BLaER1 treated with 17β-estradiol and CSF1 and Interleukin-3, amounts not matched to agents 10 nM and 100 nM (cell line): Measurements from ENCODE around the gene SCAMP1.

Experiments used
- H3K27ac ChIP-seq, 11 experiments: shearing (Covaris generic); formaldehyde crosslinking; 2 replicates each; pipeline ENCODE4 v1.8.1; 2022
- H3K27me3 ChIP-seq, 11 experiments: shearing (Covaris generic); formaldehyde crosslinking; 2 replicates each; pipeline ENCODE4 v1.8.1; 2022
- H3K36me3 ChIP-seq, 11 experiments: shearing (Covaris generic); formaldehyde crosslinking; 2 replicates each; pipeline ENCODE4 v1.8.1; 2022
- H3K4me1 ChIP-seq, 10 experiments: shearing (Covaris generic); formaldehyde crosslinking; 2 replicates each; pipeline ENCODE4 v1.8.1; 2022
- H3K4me2 ChIP-seq, 11 experiments: shearing (Covaris generic); formaldehyde crosslinking; 2 replicates each; pipeline ENCODE4 v1.8.1; 2022
- H3K4me3 ChIP-seq, 10 experiments: shearing (Covaris generic); formaldehyde crosslinking; 2 replicates each; pipeline ENCODE4 v1.8.1; 2022
- H3K9ac ChIP-seq, 11 experiments: shearing (Covaris generic); formaldehyde crosslinking; 2 replicates each; pipeline ENCODE4 v1.8.1; 2022
- H3K9me3 ChIP-seq, 11 experiments: shearing (Covaris generic); formaldehyde crosslinking; replicated peaks in 1 of 11; 2 replicates each; pipeline ENCODE4 v1.8.1; 2022
- H4K20me1 ChIP-seq, 11 experiments: shearing (Covaris generic); formaldehyde crosslinking; 2 replicates each; pipeline ENCODE4 v1.8.1; 2022
- Cebpa-rat ChIP-seq, 11 experiments: shearing (Covaris generic); IDR thresholded peaks; 2 replicates each; pipeline ENCODE4 v1.8.1; 2022

SCAMP1 gene

DNA sequence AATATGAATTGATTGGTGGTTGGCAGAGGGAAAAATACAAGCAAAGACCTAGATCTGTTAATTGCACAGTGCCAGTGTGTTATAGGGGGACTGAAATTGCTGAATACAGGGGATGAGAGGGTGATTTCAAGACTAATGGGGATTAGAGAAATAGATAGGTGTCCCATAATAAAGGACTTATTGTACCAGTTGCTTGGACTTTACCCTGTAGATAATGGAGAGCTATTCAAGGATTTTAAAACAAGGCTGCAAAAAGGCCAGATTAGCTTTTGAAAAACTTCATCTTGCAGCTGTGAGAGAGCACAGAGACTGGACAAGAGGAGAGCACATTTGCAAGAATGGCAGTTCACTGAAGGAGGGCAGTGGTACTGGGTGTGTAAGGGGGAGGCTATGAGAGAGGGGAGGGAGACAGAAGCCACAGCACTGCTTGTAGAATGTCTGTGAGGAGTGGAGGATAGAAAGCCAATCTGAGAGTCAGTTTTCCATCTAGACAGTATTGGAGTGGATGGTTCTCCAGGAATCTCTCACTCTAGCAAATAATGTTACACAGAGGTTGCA, 28.8 kb upstream of the SCAMP1 start:
- Histone ChIP-seq H3K27me3 (no peaks in the 10 kb centered on the region), H3K9me3 (no peaks in the 10 kb centered on the region), H3K9ac (no peak overlapping the region), H3K4me3 (no peak overlapping the region), H3K4me2 (no peak overlapping the region), H4K20me1 (no peaks in the 10 kb centered on the region), H3K36me3 (no peaks in the 10 kb centered on the region), H3K4me1 (peaks cover 0 to 7% (median 0%) of the 10 kb centered on the region in 10 experiments; a peak in 2 of 20 replicates), H3K27ac (no peak overlapping the region)
- no peak for TF ChIP-seq Cebpa-rat (IDR thresholded peaks at IDR 0.05)

- no peaks in the 10 kb centered on the region for H3K36me3 ChIP-seq
- H3K27ac ChIP-seq: no peak overlapping the region
- no peak overlapping the region for H3K4me3 ChIP-seq
- no peak overlapping the region for H3K9ac ChIP-seq
- no peaks in the 10 kb centered on the region for H4K20me1 ChIP-seq
- H3K4me1 ChIP-seq: peaks cover 0 to 11% (median 0%) of the 10 kb centered on the region in 10 experiments; a peak in 6 of 20 replicates
- peaks cover 9 to 17% (median 15%) of the 10 kb centered on the region in 11 experiments for H3K9me3 ChIP-seq
- no peak overlapping the region for H3K4me2 ChIP-seq
- TF ChIP-seq Cebpa-rat (IDR thresholded peaks at IDR 0.05): no peak
- no peaks in the 10 kb centered on the region for H3K27me3 ChIP-seq
These were observed 25.6 kb upstream of the SCAMP1 start for GRCh38 chr5:78334811-78335210.

DNA sequence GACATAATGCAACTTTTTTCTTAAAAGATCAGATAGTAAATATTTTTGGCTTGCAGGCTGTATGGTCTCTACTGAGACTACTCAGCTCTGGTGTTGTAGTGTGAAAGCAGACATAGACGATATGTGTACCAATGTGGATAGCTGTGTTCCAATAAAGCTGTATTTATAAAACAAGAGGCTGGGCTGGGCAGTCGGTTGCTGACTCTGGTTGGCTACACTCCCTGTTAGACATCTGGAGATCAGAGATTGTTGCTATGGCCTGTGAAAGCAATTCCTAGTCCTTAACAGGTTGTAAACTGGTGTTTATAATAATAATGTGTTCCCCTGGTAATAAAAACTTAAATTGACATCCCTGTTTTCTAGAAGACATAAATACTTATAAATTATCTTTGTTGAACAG, 24.4 kb upstream of the SCAMP1 start:
- no peak overlapping the region for H3K9ac ChIP-seq
- TF ChIP-seq Cebpa-rat (IDR thresholded peaks at IDR 0.05): no peak
- peaks cover 0 to 21% (median 0%) of the 10 kb centered on the region in 10 experiments; a peak in 7 of 20 replicates for H3K4me1 ChIP-seq
- H3K27ac ChIP-seq: no peak overlapping the region
- no peaks in the 10 kb centered on the region for H3K27me3 ChIP-seq
- H4K20me1 ChIP-seq: no peaks in the 10 kb centered on the region
- H3K4me2 ChIP-seq: no peak overlapping the region
- peaks cover 9 to 17% (median 15%) of the 10 kb centered on the region in 11 experiments for H3K9me3 ChIP-seq
- H3K4me3 ChIP-seq: no peak overlapping the region
- H3K36me3 ChIP-seq: no peaks in the 10 kb centered on the region

- Histone ChIP-seq H3K27ac (no peak overlapping the region), H3K36me3 (no peaks in the 10 kb centered on the region), H3K4me1 (peaks cover 0 to 21% (median 0%) of the 10 kb centered on the region in 10 experiments; a peak in 7 of 20 replicates)
These were observed 23.7 kb upstream of the SCAMP1 start for GRCh38 chr5:78336698-78337097.

GRCh38 chr5:78339617-78340436, 20.6 kb upstream of the SCAMP1 start:
- H4K20me1 ChIP-seq: no peaks in the 10 kb centered on the region

More at GRCh38 chr5:78336698-78337097, 23.7 kb upstream of the SCAMP1 start:
- Histone ChIP-seq H3K4me2 (no peak overlapping the region), H3K9me3 (peaks cover 9 to 17% (median 15%) of the 10 kb centered on the region in 11 experiments), H3K4me3 (no peak overlapping the region), H4K20me1 (no peaks in the 10 kb centered on the region), H3K27me3 (no peaks in the 10 kb centered on the region), H3K9ac (no peak overlapping the region)
- TF ChIP-seq Cebpa-rat (IDR thresholded peaks at IDR 0.05): no peak

DNA sequence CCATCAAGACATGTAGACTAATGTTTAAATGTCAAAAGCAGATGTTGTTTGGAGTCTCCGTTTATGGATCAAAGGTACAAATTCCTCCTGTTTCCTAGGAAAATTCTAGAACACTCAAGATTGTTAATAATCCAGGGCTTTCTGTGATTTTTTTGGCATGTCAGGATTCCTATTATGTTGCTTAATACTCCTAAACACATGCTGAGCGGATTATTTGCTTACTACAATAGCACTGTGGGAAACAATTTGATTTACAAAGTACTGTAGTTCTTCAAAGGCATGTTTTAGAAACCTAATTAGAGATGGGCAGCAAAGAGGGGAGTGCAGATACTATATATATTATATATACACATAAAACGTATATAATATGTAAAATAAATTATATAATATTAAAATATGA, 19.0 kb upstream of the SCAMP1 start:
- Histone ChIP-seq H3K4me3 (no peak overlapping the region), H3K36me3 (no peaks in the 10 kb centered on the region), H3K27me3 (no peaks in the 10 kb centered on the region), H3K9me3 (peaks cover 9 to 17% (median 15%) of the 10 kb centered on the region in 11 experiments), H3K4me2 (no peak overlapping the region), H3K4me1 (peaks cover 0 to 30% (median 2%) of the 10 kb centered on the region in 10 experiments; a peak in 10 of 20 replicates), H3K27ac (no peak overlapping the region), H4K20me1 (no peaks in the 10 kb centered on the region), H3K9ac (no peak overlapping the region)
- no peak for TF ChIP-seq Cebpa-rat (IDR thresholded peaks at IDR 0.05)

More at GRCh38 chr5:78339617-78340436, 20.6 kb upstream of the SCAMP1 start:
- peak overlapping the region in 5 of 11 experiments; percentile 1 to 71 (median 20); a peak in 6 of 22 replicates for H3K4me2 ChIP-seq
- H3K36me3 ChIP-seq: no peaks in the 10 kb centered on the region
- H3K9me3 ChIP-seq: peaks cover 9 to 17% (median 15%) of the 10 kb centered on the region in 11 experiments
- peak overlapping the region in 3 of 11 experiments; percentile 31 to 56 (median 50); a peak in 5 of 22 replicates for H3K27ac ChIP-seq
- no peaks in the 10 kb centered on the region for H3K27me3 ChIP-seq
- H3K4me1 ChIP-seq: peaks cover 0 to 21% (median 0%) of the 10 kb centered on the region in 10 experiments; a peak in 7 of 20 replicates
- TF ChIP-seq Cebpa-rat (IDR thresholded peaks at IDR 0.05): no peak
- no peak overlapping the region for H3K9ac ChIP-seq
- no peak overlapping the region for H3K4me3 ChIP-seq

GRCh38 chr5:78345485-78345884, 14.9 kb upstream of the SCAMP1 start:
- Histone ChIP-seq H3K9ac (no peak overlapping the region), H3K4me2 (peak overlapping the region in 2 of 11 experiments; percentile 40 to 55; a peak in 3 of 22 replicates)
- TF ChIP-seq Cebpa-rat (IDR thresholded peaks at IDR 0.05): no peak

DNA sequence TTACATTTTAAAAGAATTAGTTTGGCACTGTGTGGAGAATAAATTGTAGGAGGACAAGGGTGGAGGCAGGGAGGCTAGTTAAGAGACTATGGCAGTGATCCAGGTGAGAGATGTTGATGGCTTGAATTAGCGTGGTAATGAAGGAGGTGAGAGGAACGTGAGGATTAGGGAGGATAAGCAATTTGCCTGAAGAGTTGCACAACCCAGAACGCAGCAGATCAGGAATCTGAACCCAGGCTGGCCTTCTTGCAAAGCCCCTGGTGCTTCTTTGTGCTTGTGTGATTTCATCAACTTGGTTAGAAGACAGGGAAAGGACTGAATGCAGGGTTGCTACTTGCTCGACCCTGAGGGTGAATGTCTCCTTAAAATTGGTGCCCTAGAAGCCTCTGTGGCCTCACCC, 6.9 kb upstream of the SCAMP1 start:
- H3K27me3 ChIP-seq: no peaks in the 10 kb centered on the region
- H3K36me3 ChIP-seq: peaks cover 0 to 19% (median 6%) of the 10 kb centered on the region in 11 experiments; a peak in 5 of 22 replicates
- no peak for TF ChIP-seq Cebpa-rat (IDR thresholded peaks at IDR 0.05)
- H3K4me3 ChIP-seq: no peak overlapping the region
- H3K9ac ChIP-seq: no peak overlapping the region
- peaks cover 0 to 30% (median 3%) of the 10 kb centered on the region in 10 experiments; a peak in 12 of 20 replicates for H3K4me1 ChIP-seq
- H3K9me3 ChIP-seq: no peaks in the 10 kb centered on the region
- no peaks in the 10 kb centered on the region for H4K20me1 ChIP-seq
- H3K27ac ChIP-seq: no peak overlapping the region
- H3K4me2 ChIP-seq: no peak overlapping the region

More at GRCh38 chr5:78345485-78345884, 14.9 kb upstream of the SCAMP1 start:
- H4K20me1 ChIP-seq: no peaks in the 10 kb centered on the region
- no peaks in the 10 kb centered on the region for H3K9me3 ChIP-seq
- H3K27me3 ChIP-seq: no peaks in the 10 kb centered on the region
- H3K4me1 ChIP-seq: peaks cover 0 to 18% (median 4%) of the 10 kb centered on the region in 10 experiments; a peak in 9 of 20 replicates
- no peaks in the 10 kb centered on the region for H3K36me3 ChIP-seq
- no peak overlapping the region for H3K4me3 ChIP-seq
- H3K27ac ChIP-seq: peak overlapping the region in 1 of 11 experiments; percentile 28; a peak in 1 of 22 replicates

DNA sequence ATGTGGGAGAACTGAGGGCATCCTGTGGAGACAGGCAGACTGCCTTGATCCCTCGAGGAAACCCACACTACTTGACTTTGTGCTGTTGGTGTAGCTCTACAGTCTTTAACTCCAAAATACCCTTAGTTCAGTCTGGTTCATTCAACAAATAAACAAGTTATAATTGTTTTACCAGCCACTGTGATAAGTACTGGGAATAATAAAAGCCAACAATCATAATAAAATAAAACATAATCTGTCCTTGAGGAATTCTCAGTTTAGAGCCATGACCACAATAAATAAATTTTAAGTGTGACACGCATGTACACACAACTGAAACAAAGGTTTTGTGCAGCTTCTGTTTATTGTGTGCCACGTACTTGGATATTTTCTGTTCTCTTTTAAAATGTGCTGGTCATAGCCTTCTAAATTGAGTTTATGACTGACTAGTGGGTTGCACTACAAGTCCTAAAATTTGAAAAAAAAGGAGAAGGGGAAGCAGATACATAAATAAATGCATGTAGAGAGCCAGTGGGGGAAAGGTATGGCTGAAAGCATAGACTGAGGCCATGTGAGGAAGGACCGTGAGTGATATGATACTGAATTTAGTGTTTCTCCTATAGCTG, 6.2 kb upstream of the SCAMP1 start:
- Histone ChIP-seq H3K9ac (no peak overlapping the region), H3K27ac (no peak overlapping the region), H3K4me3 (no peak overlapping the region), H3K4me2 (no peak overlapping the region), H3K4me1 (peaks cover 5 to 34% (median 10%) of the 10 kb centered on the region in 10 experiments), H3K36me3 (peaks cover 0 to 19% (median 6%) of the 10 kb centered on the region in 11 experiments; a peak in 5 of 22 replicates), H3K27me3 (no peaks in the 10 kb centered on the region), H3K9me3 (no peaks in the 10 kb centered on the region), H4K20me1 (peaks cover 0 to 4% (median 0%) of the 10 kb centered on the region in 11 experiments; a peak in 1 of 22 replicates)
- no peak for TF ChIP-seq Cebpa-rat (IDR thresholded peaks at IDR 0.05)
